K562 treated with DMSO at 1 percent for 24 hours (cell line): Measurements from ENCODE around the gene AKNA. TPM values are rescaled to one million over a fixed set of nuclear protein-coding genes. Genes with fewer than 3 reads are reported as not detected.

Experiments used
- total RNA-seq: library from RNA; unstranded; fragments of 300-600 nt; gene quantifications from 2 replicates; pipeline ENCODE4 v1.2.3, GENCODE V29; 2022; ENCODE audit warnings: low read depth; ENCODE audit not compliant: insufficient read depth

AKNA gene, protein sequence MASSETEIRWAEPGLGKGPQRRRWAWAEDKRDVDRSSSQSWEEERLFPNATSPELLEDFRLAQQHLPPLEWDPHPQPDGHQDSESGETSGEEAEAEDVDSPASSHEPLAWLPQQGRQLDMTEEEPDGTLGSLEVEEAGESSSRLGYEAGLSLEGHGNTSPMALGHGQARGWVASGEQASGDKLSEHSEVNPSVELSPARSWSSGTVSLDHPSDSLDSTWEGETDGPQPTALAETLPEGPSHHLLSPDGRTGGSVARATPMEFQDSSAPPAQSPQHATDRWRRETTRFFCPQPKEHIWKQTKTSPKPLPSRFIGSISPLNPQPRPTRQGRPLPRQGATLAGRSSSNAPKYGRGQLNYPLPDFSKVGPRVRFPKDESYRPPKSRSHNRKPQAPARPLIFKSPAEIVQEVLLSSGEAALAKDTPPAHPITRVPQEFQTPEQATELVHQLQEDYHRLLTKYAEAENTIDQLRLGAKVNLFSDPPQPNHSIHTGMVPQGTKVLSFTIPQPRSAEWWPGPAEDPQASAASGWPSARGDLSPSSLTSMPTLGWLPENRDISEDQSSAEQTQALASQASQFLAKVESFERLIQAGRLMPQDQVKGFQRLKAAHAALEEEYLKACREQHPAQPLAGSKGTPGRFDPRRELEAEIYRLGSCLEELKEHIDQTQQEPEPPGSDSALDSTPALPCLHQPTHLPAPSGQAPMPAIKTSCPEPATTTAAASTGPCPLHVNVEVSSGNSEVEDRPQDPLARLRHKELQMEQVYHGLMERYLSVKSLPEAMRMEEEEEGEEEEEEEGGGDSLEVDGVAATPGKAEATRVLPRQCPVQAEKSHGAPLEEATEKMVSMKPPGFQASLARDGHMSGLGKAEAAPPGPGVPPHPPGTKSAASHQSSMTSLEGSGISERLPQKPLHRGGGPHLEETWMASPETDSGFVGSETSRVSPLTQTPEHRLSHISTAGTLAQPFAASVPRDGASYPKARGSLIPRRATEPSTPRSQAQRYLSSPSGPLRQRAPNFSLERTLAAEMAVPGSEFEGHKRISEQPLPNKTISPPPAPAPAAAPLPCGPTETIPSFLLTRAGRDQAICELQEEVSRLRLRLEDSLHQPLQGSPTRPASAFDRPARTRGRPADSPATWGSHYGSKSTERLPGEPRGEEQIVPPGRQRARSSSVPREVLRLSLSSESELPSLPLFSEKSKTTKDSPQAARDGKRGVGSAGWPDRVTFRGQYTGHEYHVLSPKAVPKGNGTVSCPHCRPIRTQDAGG (N-terminal part only)
- total RNA-seq: 32.4 and 46.4 TPM in 2 replicates

DNA sequence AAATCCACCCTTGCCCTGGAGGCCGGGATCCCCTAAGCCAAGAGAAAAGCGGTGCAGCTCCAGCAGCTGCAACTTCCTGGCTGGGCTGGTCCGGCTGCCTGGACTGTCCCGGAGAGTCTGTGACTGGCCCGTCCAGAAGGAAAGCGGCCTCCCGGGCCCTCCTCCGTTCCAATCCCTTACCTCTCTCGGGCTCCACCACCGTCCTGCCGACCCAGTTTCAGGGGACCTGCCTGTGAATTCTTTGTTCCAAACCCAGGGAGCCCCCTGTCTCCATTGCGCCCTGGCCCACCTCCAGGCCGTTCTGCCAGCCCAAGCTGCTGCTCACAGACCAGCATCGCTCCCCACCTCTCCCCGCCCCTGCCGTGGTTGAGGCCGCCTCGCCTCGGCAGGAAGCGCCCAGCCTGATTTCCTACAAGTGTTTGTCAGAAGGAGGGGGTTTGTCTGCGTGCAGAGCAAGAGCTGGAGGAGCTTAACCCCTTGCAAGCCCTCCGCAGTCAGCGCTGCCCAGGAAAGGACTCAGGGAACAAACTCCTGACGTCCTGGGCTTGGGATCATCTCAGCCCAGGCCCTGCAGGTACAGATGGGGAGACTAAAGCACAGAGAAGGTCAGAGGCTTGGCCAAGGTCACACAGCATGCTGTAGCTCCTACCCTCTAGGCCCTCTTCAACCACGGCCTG lies at the start of gene AKNA:
Gene AKNA (minus strand): TSS at position 303 of the 677 bp plus-strand sequence. CDS start 6,649 bp downstream, outside the sequence.

DNA sequence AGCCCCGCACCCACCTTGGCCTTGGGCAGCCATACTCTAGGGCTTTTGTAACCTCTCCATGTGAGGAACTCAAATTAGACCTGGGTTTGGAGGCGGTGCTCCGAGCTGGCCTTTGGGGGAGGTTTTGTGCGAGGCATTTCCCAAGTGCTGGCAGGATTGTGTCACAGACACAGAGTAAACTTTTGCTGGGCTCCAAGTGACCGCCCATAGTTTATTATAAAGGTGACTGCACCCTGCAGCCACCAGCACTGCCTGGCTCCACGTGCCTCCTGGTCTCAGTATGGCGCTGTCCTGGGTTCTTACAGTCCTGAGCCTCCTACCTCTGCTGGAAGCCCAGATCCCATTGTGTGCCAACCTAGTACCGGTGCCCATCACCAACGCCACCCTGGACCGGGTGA lies 58.2 kb downstream of the AKNA start, which contains the start of gene ORM2:
Gene ORM2 (plus strand): TSS at position 245 of the 398 bp plus-strand sequence. CDS start 36 bp downstream, at position 281.

DNA sequence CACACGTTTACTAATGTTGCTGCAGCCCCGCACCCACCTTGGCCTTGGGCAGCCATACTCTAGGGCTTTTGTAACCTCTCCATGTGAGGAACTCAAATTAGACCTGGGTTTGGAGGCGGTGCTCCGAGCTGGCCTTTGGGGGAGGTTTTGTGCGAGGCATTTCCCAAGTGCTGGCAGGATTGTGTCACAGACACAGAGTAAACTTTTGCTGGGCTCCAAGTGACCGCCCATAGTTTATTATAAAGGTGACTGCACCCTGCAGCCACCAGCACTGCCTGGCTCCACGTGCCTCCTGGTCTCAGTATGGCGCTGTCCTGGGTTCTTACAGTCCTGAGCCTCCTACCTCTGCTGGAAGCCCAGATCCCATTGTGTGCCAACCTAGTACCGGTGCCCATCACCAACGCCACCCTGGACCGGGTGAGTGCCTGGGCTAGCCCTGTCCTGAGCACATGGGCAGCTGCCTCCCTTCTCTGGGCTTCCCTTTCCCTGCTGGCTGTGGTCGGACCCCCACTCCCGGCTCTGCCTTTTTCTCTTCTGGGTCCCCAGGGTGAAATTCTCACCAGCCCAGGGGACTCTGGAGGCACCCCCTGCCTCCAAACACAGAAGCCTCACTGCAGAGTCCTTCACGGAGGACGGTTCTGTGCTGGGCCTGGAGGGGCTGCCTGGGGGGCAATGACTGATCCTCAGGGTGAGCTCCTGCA lies 64.8 kb downstream of the AKNA start, which contains the start of gene ORM1:
Gene ORM1 (plus strand): TSS at position 268 of the 701 bp plus-strand sequence. CDS start 36 bp downstream, at position 304.

Other genes starting within 250 kb of the AKNA start
- not detected in 2 replicates for gene COL27A1, start 232.4 kb downstream of the AKNA start, total RNA-seq
- gene ORM1, start 64.9 kb downstream of the AKNA start, total RNA-seq: not detected in 2 replicates
- not detected in 2 replicates for gene ORM2, start 58.1 kb downstream of the AKNA start, total RNA-seq
- gene WHRN, start 117.5 kb upstream of the AKNA start, total RNA-seq: 20.2 and 22.7 TPM in 2 replicates
- gene ATP6V1G1, start 199.8 kb upstream of the AKNA start, total RNA-seq: 83.4 and 96.9 TPM in 2 replicates
- gene TMEM268, start 223.3 kb upstream of the AKNA start, total RNA-seq: 12.3 and 16.2 TPM in 2 replicates